HFF-Myc (cell line): ENCODE results near the gene SLC25A48.

Experiments used
- DNase-seq: peaks from one replicate; pipeline ENCODE4 v3.0.0-alpha.2; 2011; ENCODE audit warnings: low read depth; ENCODE audit errors: extremely low read depth
- H3K4me3 ChIP-seq: replicated peaks from 2 replicates; pipeline ENCODE4 v1.5.1; 2011; ENCODE audit warnings: low read depth, mild to moderate bottlenecking, control low read depth, low read length
- TF ChIP-seq, protein P1 (sequence below): IDR thresholded peaks from 2 replicates; pipeline ENCODE4 v1.5.1; 2012; ENCODE audit warnings: mild to moderate bottlenecking, low read depth, low read length, control low read depth; ENCODE audit errors: missing control alignments

The SLC25A48 gene

GRCh38 chr5:135846311-135846710 is 11.8 kb downstream of the SLC25A48 start:
- no peak for DNase-seq
- TF ChIP-seq, protein P1, sequence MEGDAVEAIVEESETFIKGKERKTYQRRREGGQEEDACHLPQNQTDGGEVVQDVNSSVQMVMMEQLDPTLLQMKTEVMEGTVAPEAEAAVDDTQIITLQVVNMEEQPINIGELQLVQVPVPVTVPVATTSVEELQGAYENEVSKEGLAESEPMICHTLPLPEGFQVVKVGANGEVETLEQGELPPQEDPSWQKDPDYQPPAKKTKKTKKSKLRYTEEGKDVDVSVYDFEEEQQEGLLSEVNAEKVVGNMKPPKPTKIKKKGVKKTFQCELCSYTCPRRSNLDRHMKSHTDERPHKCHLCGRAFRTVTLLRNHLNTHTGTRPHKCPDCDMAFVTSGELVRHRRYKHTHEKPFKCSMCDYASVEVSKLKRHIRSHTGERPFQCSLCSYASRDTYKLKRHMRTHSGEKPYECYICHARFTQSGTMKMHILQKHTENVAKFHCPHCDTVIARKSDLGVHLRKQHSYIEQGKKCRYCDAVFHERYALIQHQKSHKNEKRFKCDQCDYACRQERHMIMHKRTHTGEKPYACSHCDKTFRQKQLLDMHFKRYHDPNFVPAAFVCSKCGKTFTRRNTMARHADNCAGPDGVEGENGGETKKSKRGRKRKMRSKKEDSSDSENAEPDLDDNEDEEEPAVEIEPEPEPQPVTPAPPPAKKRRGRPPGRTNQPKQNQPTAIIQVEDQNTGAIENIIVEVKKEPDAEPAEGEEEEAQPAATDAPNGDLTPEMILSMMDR: no peak
- H3K4me3 ChIP-seq: no peak overlapping the region

GRCh38 chr5:135847976-135848375 is 13.5 kb downstream of the SLC25A48 start:
- no peak overlapping the region for H3K4me3 ChIP-seq
- no peak for DNase-seq
- TF ChIP-seq, protein P1: no peak

- DNase-seq: no peak
- TF ChIP-seq, protein P1: no peak
- H3K4me3 ChIP-seq: no peak overlapping the region
Observed at GRCh38 chr5:135850231-135850630, 15.8 kb downstream of the SLC25A48 start.

DNA sequence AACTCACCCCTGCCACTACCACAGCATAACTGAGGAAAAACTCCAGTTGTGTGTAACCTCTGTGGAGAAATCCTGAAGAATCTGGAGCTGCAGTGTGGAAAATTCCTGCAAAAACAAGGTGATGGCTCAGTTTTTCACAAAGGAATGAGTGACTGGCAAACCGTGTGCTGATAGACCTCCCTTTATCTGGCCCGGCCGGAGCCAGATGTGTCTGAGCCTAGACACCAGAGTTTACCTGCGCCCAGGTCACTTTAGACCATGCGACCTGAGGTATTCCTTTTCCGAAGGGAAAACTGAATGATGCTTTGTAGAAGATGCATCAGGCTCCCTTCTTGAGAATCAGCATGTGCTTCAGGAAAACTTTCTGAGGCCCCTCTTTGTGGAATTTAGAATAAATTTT is 16.2 kb downstream of the SLC25A48 start:
- no peak overlapping the region for H3K4me3 ChIP-seq
- no peak for DNase-seq
- TF ChIP-seq, protein P1: no peak

DNA sequence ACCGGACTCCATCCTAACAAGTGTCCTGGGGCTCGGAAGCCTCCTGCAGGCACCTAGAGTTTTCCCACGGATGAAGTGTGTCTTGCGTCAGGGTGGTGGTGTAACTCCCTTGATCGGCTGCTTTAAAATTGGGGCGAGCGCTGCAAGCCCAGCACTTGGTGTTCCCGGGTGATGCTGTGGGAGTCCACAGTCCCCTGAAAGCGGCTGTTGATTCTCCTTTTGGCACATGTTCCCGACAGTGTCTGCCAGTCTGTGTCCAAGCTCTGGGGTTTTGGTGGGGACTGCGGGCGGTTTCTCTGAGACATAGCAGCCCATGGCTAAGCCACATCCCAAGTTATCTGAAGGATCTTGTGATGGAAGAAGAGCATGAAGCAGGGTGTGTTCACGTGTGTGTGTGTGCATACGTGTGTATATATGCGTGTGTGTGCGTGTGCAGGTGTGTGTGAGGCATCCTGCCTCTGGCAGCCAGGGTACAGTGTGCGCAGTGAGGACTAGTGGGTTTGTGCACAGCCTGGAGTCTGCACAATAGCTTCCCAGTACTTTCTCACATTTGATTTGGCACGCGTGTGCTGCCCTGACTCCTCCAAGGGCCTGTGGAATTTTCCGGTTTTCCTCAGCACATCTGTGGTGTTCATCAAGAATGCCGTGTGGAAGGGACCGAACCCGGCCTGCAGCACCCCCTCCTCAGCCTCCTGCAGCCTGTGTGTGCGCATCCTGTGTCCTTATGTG is 16.9 kb downstream of the SLC25A48 start:
- TF ChIP-seq, protein P1: no peak
- DNase-seq: no peak
- no peak overlapping the region for H3K4me3 ChIP-seq

- TF ChIP-seq, protein P1: no peak
- DNase-seq: no peak
- no peak overlapping the region for H3K4me3 ChIP-seq
Observed at GRCh38 chr5:135851915-135852845, 17.7 kb downstream of the SLC25A48 start.
